HG03135 (cell line): ENCODE data around the gene AKT3.
A peak's percentile ranks its signal among the peaks of the same experiment; 100 is the strongest.

Experiments used
- ATAC-seq: cut with Tn5 transposase; IDR thresholded peaks from one replicate; pipeline ENCODE4 v1.9.1; 2021; ENCODE audit warnings: mild to moderate bottlenecking, moderate library complexity; ENCODE audit not compliant: unreplicated experiment

AKT3 gene

DNA sequence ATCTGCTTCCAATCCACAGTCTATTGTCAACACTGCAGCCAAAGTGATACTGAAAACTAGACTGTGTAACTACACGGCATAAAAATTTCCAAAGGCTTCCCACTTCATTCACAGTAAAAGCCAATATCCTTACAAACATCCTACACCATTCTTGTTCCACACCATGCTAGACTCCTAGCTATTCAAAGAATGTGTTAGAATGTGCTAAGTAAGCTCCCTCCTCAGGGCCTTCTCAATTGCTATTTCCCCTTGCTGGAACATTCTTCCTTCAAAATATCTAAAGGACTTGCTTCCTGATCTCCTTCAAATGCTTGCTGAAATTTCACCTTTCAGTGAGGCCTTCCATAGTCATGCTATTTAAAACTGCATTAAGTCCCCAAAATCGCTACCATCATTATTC is 228.1 kb downstream of the AKT3 start:
- ATAC-seq: no peak

GRCh38 chr1:243620096-243620495 is 229.9 kb downstream of the AKT3 start:
- ATAC-seq: no peak

GRCh38 chr1:243609698-243610097 is 240.3 kb downstream of the AKT3 start:
- ATAC-seq: no peak

GRCh38 chr1:243605604-243606003 is 244.4 kb downstream of the AKT3 start:
- ATAC-seq: no peak

DNA sequence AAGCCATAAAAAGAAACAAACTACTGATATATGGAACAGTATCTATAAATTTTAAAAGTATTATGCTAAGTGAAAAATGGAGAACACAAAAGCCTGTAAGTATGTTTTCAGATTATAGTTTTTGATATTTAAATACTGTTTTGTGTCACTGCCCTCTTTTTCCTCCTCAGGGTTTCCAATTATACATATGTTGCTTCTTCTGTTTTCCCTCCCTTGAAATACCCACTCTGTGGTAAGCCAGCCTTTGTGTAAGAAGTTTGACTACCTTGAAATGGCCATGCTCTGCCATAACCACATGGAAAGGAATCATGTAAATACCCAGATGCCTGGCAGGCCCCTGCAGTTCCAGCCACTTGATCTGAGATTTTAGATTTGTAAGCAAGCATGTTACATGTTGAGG is 248.3 kb downstream of the AKT3 start:
- ATAC-seq: no peak

GRCh38 chr1:243598433-243598832 is 251.6 kb downstream of the AKT3 start:
- no peak for ATAC-seq

DNA sequence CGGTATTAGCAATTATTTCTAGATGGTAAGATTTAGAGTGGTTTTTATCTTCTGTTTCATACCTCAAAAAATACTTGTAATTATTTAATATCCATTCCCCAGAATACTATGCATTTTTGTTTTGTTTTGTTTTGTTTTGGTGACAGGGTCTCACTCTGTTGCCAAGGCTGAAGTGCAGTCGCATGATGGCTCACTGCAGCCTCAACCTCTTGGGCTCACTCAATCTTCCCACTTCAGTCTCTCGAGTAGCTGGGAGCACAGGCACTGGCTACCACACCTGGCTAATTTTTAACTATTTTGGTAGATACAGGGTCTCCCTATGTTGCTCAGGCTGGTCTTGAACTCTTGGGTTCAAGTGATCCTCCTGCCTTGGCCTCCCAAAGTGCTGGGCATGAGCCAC is 252.7 kb downstream of the AKT3 start:
- no peak for ATAC-seq

- peak; percentile 96 for ATAC-seq
These were observed 253.5 kb downstream of the AKT3 start for GRCh38 chr1:243596431-243597062.

DNA sequence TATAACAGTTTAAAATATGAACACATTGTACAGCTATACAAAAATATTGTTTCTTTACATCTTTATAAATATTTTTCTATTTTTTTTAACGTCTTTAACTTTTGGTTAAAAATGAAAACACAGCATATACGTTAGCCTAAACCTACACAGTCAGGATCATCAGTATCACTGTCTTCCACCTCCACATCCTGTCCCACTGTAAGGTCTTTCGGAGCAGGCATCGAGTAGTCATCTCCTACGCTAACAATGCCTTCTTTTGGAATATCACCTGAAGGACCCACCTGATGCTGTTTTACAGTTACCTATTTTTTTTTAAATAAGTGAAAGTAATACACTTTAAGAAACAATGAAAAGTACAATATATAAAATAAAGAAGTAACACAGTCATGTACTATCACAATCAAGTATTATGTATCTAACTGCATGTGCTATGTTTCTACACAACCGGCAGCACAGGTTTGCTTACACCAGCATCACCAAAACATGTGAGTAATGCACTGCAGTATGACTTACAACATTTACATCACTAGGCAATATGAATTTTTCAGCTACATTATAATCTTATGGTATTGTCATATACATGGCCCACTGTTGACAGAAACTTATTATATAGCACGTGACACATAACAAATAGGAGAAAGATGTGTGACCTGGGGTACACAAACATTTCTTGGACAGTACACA is 254.4 kb downstream of the AKT3 start:
- no peak for ATAC-seq

DNA sequence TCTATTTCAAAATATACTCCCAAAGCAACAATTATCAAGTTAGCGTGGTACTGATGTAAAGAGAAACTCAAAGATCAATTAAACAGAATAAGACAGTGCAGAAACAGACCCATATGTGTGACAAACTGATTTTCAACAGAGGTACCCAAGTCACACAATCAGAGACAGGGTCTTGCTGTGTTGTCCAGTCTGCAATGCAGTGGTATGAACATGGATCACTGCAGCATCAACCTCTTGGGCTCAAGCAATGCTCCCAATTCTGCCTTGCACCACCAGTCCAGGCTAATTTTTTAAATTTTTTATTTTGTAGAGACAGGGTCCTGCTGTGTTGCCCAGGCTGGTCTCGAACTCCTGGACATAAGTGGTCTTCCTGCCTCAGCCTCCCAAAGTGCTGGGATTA is 255.6 kb downstream of the AKT3 start:
- ATAC-seq: no peak

DNA sequence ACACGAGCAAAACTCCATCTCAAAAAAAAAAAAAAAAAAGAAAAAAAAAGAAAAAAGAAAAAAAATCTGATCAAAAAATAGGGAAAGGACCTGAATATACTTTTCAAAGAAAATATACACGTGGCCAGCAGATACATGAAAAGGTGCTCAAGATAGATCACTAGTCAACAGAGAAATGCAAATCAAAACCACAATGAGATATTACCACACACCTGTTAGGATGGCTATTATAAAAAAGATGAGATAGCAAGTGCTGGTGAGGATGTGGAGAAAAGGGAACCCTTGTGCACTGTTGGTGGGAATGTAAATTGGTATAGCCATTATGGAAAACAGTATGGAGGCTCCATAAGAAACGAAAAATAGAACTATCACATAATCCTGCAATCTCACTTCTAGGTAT is 260.8 kb downstream of the AKT3 start:
- ATAC-seq: peak; percentile 71

- peak; percentile 93 for ATAC-seq
These were observed 262.1 kb downstream of the AKT3 start for GRCh38 chr1:243587823-243588560.

- no peak for ATAC-seq
These were observed 262.8 kb downstream of the AKT3 start for GRCh38 chr1:243587285-243587684.

DNA sequence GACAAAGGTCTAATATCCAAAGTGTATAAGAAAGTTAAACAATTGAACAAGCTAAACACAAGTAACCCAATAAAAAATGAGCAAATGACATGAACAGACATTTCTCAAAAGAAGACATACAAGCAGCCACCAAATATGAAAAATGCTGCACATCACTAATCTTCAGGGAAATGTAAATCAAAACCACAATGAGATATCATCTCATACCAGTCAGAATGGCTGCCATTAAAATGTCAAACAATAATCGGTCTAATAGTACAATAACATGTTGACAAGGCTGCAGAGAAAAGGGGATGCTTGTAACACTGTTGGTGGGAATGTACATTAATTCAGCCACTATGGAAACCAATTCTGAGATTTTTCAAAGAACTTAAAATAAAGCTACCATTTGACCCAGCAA is 264.1 kb downstream of the AKT3 start:
- ATAC-seq: no peak

GRCh38 chr1:243582326-243582725 is 267.7 kb downstream of the AKT3 start:
- no peak for ATAC-seq

DNA sequence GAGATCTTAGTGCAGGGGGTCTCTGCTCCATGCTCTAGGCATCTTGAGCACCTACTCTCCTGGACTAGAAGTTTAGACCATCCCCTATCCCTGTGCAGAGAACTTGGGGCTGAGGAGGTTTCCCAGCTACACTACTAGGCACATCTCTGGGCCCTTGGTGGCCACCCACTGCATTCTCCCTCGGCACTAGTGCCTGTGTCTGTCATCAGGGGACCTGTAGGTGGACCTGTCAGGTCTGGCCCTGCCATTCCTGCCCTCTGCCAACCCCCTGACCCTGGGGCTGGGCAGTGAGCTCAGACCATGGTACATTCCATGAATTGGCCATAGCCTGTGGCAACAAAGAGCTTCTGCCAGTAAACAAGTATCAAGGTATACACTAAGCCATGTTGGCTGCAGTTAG is 269.1 kb downstream of the AKT3 start:
- no peak for ATAC-seq

- no peak for ATAC-seq
These were observed 270.0 kb downstream of the AKT3 start for GRCh38 chr1:243580072-243580471.

DNA sequence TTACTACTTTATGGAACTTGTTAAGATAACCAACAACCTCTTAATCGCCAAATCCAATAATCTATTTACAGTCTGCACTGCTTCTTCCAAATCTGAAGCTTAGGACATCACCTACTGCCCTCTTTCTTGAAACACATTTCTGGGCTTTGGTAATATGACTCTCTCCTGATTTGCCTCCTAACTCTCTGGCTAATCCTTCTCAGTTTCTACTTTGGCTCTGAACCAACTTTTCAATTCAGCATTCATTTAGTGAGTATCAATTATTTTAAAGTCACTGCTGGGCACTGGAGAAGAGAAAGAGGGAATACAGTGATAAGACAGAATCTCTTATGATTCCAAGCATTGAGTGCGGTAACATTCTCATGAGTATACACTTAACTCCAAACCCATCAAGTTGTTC is 275.0 kb downstream of the AKT3 start:
- ATAC-seq: no peak

DNA sequence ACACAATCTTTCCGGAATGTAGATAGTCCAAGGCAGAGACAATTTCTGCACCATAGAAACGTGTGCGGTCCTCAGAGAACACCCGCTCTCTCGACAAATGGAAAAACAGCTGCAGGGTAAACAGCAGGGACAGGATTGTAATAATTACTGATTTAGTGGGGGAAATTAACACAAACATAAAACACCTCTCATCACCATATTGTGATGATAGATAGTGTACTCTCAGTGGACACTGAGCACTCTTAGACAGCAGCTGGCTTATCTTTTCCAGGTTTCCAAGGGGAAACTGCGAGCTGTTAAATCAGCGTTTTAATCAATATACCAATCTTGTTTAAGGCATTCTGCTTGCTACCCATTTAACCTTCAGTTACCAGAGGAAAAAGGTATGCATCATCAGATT is 277.1 kb downstream of the AKT3 start:
- ATAC-seq: no peak

DNA sequence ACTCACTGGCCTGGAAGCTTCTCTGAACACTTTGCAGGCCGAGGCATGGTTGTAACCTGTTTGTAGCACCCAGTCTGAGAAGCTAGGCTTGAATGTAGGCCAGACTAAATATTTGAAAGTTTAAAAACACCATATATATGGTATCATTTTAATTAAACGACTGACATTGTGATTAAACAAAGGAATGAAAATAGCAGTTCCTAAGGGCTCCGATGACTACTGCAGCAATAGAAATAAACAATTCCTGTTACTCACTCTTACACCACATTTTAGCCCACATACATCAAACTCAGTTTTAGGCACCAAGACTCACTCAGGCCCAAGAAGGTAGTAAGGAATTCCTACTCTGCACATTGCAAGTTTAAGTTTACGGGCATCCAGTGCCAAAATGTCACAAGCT is 281.2 kb downstream of the AKT3 start:
- no peak for ATAC-seq

DNA sequence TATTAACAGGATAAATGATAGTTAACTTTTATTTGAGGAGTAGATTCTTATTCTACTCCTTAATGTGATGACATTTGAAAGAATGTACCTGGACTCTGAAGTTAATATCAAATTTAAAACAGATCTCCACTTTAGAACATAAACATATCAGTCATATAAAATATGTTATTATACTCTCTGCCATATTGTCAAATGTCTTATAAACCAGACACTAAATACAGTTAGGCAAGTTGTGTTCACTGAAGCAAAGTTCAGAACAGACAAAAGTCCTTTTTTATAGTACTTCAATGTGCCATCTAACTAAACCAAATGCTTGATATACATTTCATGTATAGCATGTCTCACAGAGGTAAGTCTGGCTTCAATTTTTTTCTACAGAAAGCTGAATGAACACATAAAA is 285.2 kb downstream of the AKT3 start:
- no peak for ATAC-seq

DNA sequence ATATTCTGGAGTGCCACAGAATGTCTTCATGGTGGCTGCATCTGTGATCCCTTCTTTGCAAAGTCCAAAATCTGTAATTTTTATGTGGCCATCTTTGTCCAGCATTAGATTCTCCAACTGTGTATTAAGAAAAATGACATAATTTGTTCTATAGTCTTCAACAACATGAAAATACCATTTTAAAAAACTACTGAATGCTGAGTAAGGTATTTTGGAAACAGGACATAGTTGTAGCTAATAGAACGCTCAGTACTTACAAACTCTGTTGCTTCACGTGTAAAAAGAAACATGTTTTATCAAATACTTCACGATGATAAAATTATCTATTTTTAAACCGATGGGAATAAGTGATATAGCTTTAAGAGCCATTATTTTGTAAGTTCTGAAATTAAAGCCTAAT is 286.3 kb downstream of the AKT3 start:
- no peak for ATAC-seq
